Mammary epithelial cell (primary cell): Measurements from ENCODE around the gene RETREG1.

Experiments used
- CTCF ChIP-seq, 2 donors: IDR thresholded peaks in 1 of 2; conservative IDR thresholded peaks in 1 of 2; 2 replicates each; pipeline ENCODE4 v1.5.1; 2011 to 2012; ENCODE audit warnings: inconsistent platforms in 2 of 2, low read length in 2 of 2, mild to moderate bottlenecking in 2 of 2, control low read depth in 1 of 2, low read depth in 1 of 2; ENCODE audit not compliant: insufficient read depth in 1 of 2; ENCODE audit errors: extremely low read depth in 1 of 2
- EZH2 ChIP-seq: IDR thresholded peaks from 2 replicates; pipeline ENCODE4 v1.6.1; 2012; ENCODE audit warnings: low read length, inconsistent platforms, borderline replicate concordance

- TF ChIP-seq CTCF (conservative IDR thresholded peaks at IDR 0.05 in 1 of 2, IDR thresholded peaks at IDR 0.05 in 1 of 2; ENCODE audit: extremely low read depth in 1 of 2, insufficient read depth in 1 of 2, low read depth in 1 of 2, low read length in 2 of 2) = no peak
- no peak for TF ChIP-seq EZH2
Measured at GRCh38 chr5:16659536-16659935, 42.7 kb upstream of the RETREG1 start.
